Type B pancreatic cell (in vitro differentiated cells): Measurements from ENCODE around the gene PPP2R5C. TPM values are rescaled to one million over a fixed set of nuclear protein-coding genes. Genes with fewer than 3 reads are reported as not detected.
"Not testable (repeated sequence)": the region's sequence is repeated elsewhere in the genome, so short reads cannot be mapped to it uniquely, and the experiment has no call there.

Experiments
- DNase-seq: peaks from one replicate; pipeline ENCODE4 v3.0.0; 2021; ENCODE audit warnings: mixed read lengths; ENCODE audit not compliant: unreplicated experiment; ENCODE audit errors: extremely low spot score
- H3K27ac Mint-ChIP-seq: 2 replicates; pipeline ENCODE4 v1.8.0; 2021; ENCODE audit warnings: mild to moderate bottlenecking, mixed read lengths
- H3K27me3 Mint-ChIP-seq: 2 replicates; pipeline ENCODE4 v1.8.0; 2021; ENCODE audit warnings: mixed read lengths
- H3K36me3 Mint-ChIP-seq: 2 replicates; pipeline ENCODE4 v1.8.0; 2021; ENCODE audit warnings: mixed read lengths
- H3K4me1 Mint-ChIP-seq: one replicate; pipeline ENCODE4 v1.8.0; 2021; ENCODE audit warnings: mixed read lengths; ENCODE audit not compliant: unreplicated experiment
- H3K4me3 Mint-ChIP-seq: 2 replicates; pipeline ENCODE4 v1.8.0; 2021; ENCODE audit warnings: mild to moderate bottlenecking, mixed read lengths
- H3K9me3 Mint-ChIP-seq: 2 replicates; pipeline ENCODE4 v1.8.0; 2021; ENCODE audit warnings: mixed read lengths
- CTCF ChIP-seq: fragments of 200-600 bp; sonication (generic); conservative IDR thresholded peaks from 2 replicates; pipeline ENCODE4 v1.5.0; 2021; ENCODE audit warnings: antibody characterized with exemption, mild to moderate bottlenecking
- total RNA-seq: library from RNA; stranded (reverse); gene quantifications from 2 replicates; pipeline ENCODE4 v1.2.1, GENCODE V29; 2021; ENCODE audit warnings: low replicate concordance

PPP2R5C gene
- total RNA-seq, 1 donor from 2014 or later = 99.8 TPM

- no peaks in the 10 kb centered on the region for H3K27me3 Mint-ChIP-seq
- H3K4me1 Mint-ChIP-seq = peaks cover 33% of the 10 kb centered on the region
- DNase-seq = no peak
- TF ChIP-seq CTCF = no peak
- H3K9me3 Mint-ChIP-seq = no peaks in the 10 kb centered on the region
- peak overlapping the region; percentile 61 for H3K27ac Mint-ChIP-seq
- peaks cover 8% of the 10 kb centered on the region for H3K36me3 Mint-ChIP-seq
- H3K4me3 Mint-ChIP-seq = peak overlapping the region; percentile 77
Observed at GRCh38 chr14:101966742-101967141, 205.2 kb downstream of the PPP2R5C start.

DNA sequence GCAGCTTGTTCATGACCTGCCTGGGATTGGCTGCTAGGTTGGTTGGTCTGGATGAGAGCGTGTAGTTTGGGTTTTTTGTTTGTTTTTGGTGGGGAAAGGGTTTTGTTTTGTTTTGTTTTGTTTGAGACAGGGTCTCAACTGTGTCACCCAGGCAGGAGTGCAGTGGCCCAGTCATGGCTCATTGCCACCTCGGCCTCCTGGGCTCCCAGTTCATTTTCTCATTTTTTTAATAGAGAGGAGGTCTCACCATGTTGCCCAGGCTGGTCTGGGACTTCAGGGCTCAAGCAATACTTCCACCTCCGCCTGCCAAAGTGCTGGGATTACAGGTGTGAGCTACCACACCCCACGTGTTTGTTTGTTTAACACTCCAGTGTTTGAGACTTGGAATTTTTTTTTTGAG lies 206.7 kb downstream of the PPP2R5C start:
- Mint-ChIP-seq H3K4me3 (peak overlapping the region; percentile 14), H3K27ac (no peak overlapping the region), H3K36me3 (peaks cover 8% of the 10 kb centered on the region), H3K27me3 (no peaks in the 10 kb centered on the region), H3K4me1 (peaks cover 39% of the 10 kb centered on the region), H3K9me3 (no peaks in the 10 kb centered on the region)
- no peak for DNase-seq
- TF ChIP-seq CTCF = no peak

DNA sequence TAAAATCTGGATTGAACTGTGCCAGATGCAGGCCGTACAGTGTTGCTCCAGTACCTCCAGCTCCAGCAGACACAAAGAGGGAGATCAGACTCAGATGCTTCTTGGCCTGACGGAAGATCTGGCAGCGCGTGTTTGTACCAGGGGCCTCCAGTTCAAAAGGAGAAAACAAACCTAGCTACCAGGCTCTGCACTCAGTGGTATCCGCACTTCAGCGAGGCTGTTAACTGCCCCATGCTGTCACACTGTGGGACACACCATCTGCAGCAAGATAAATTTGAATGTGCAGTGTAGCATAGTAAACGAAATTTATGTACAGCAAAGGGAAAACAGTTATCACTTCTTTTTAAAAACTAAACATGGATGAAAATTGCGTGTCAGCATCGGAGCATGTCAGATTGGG lies 208.0 kb downstream of the PPP2R5C start:
- Mint-ChIP-seq H3K27ac (peak overlapping the region; percentile 28), H3K4me3 (no peak overlapping the region), H3K9me3 (no peaks in the 10 kb centered on the region), H3K27me3 (no peaks in the 10 kb centered on the region), H3K4me1 (peaks cover 34% of the 10 kb centered on the region), H3K36me3 (peaks cover 8% of the 10 kb centered on the region)
- no peak for DNase-seq
- TF ChIP-seq CTCF = no peak

- DNase-seq = no peak
- Mint-ChIP-seq H3K4me1 (peaks cover 31% of the 10 kb centered on the region), H3K27ac (peak overlapping the region; percentile 14), H3K27me3 (no peaks in the 10 kb centered on the region), H3K4me3 (no peak overlapping the region), H3K36me3 (peaks cover 12% of the 10 kb centered on the region), H3K9me3 (no peaks in the 10 kb centered on the region)
- no peak for TF ChIP-seq CTCF
Observed at GRCh38 chr14:101970830-101971400, 209.4 kb downstream of the PPP2R5C start.

DNA sequence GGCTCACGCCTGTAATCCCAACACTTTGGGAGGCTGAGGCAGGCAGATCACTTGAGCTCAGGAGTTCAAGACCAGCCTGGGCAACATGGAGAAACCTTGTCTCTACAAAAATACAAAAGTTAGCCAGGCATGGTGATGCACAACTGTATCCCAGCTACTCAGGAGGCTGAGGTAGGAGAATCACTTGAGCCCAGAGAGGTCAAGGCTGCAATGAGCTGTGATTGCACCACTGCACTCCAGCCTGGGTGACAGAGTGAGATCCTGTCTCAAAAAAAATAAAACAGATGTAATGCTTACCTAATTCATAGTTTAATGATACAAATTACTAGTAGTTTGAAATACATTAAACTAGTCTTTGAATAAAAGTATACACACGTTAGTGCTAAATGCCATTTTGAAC lies 209.9 kb downstream of the PPP2R5C start:
- H3K9me3 Mint-ChIP-seq, DNase-seq, H3K27me3 Mint-ChIP-seq, H3K27ac Mint-ChIP-seq, H3K4me3 Mint-ChIP-seq: not testable (repeated sequence)
- H3K36me3 Mint-ChIP-seq = peaks cover 12% of the 10 kb centered on the region
- peaks cover 29% of the 10 kb centered on the region for H3K4me1 Mint-ChIP-seq

GRCh38 chr14:101972126-101972866 lies 210.8 kb downstream of the PPP2R5C start:
- Mint-ChIP-seq H3K9me3 (no peaks in the 10 kb centered on the region), H3K27me3 (no peaks in the 10 kb centered on the region), H3K4me1 (peaks cover 22% of the 10 kb centered on the region), H3K36me3 (peaks cover 14% of the 10 kb centered on the region), H3K4me3 (peak overlapping the region; percentile 1), H3K27ac (peak overlapping the region; percentile 71)
- DNase-seq = no peak
- TF ChIP-seq CTCF = no peak
